ENCODE results near the gene KRTAP10-6. TPM values are rescaled to one million over a fixed set of nuclear protein-coding genes. Genes with fewer than 3 reads are reported as not detected.
"Not testable (repeated sequence)": the region's sequence is repeated elsewhere in the genome, so short reads cannot be mapped to it uniquely, and the experiment has no call there.

KRTAP10-6 gene
- not detected for total RNA-seq
- long read RNA-seq, result 0 reads

- no peak for ATAC-seq
Measured at GRCh38 chr21:44592446-44593311, at the start of gene KRTAP10-6. TSS of gene KRTAP10-6 (minus strand) at chr21:44592505. CDS start at chr21:44592484, 21 bp downstream.

GRCh38 chr21:44640761-44641160 lies 48.5 kb upstream of the KRTAP10-6 start:
- intact Hi-C loops (cut with DNase I, micrococcal nuclease), result no loop called here
- ATAC-seq, result no peak
- no peak for DNase-seq

More at GRCh38 chr21:44592446-44593311, at the start of gene KRTAP10-6:
- intact Hi-C loops (cut with DNase I, micrococcal nuclease), result no loop called here
- no peak for DNase-seq

- no peak for ATAC-seq
- intact Hi-C loops (cut with DNase I, micrococcal nuclease), result no loop called here
- DNase-seq, result no peak
Measured at GRCh38 chr21:44639331-44639655, 47.0 kb upstream of the KRTAP10-6 start.

- not testable (repeated sequence) for DNase-seq, ATAC-seq
Measured at GRCh38 chr21:44638506-44639330, 46.4 kb upstream of the KRTAP10-6 start.

GRCh38 chr21:44637851-44638348 lies 45.6 kb upstream of the KRTAP10-6 start:
- intact Hi-C loops (cut with DNase I, micrococcal nuclease); DNase-seq; ATAC-seq: not testable (repeated sequence)

More at GRCh38 chr21:44638506-44639330, 46.4 kb upstream of the KRTAP10-6 start:
- intact Hi-C loops (cut with DNase I, micrococcal nuclease), result not testable (repeated sequence)

GRCh38 chr21:44637018-44637850 lies 44.9 kb upstream of the KRTAP10-6 start, which contains the start of gene KRTAP10-10:
TSS of gene KRTAP10-10 (plus strand) at chr21:44637356. CDS start at chr21:44637418, 62 bp downstream.
- ATAC-seq, result no peak

GRCh38 chr21:44636209-44637017 lies 44.1 kb upstream of the KRTAP10-6 start:
- no peak for DNase-seq
- ATAC-seq, result no peak
- intact Hi-C loops (cut with DNase I, micrococcal nuclease), result no loop called here

More at GRCh38 chr21:44637018-44637850, 44.9 kb upstream of the KRTAP10-6 start, which contains the start of gene KRTAP10-10:
- DNase-seq, result no peak
- intact Hi-C loops (cut with DNase I, micrococcal nuclease), result no loop called here

GRCh38 chr21:44632067-44632466 lies 39.8 kb upstream of the KRTAP10-6 start:
- intact Hi-C loops (cut with DNase I, micrococcal nuclease), result no loop called here

GRCh38 chr21:44630440-44630839 lies 38.1 kb upstream of the KRTAP10-6 start:
- intact Hi-C loops (cut with DNase I, micrococcal nuclease), result no loop called here
- no peak for DNase-seq

More at GRCh38 chr21:44632067-44632466, 39.8 kb upstream of the KRTAP10-6 start:
- DNase-seq, result no peak
- ATAC-seq, result no peak

GRCh38 chr21:44628707-44629391 lies 36.5 kb upstream of the KRTAP10-6 start:
- no peak for ATAC-seq
- intact Hi-C loops (cut with DNase I, micrococcal nuclease), result no loop called here
- no peak for DNase-seq

More at GRCh38 chr21:44630440-44630839, 38.1 kb upstream of the KRTAP10-6 start:
- ATAC-seq, result no peak

- ATAC-seq; intact Hi-C loops (cut with DNase I, micrococcal nuclease); DNase-seq: not testable (repeated sequence)
Measured at GRCh38 chr21:44627831-44628233, 35.5 kb upstream of the KRTAP10-6 start.

- ATAC-seq; intact Hi-C loops (cut with DNase I, micrococcal nuclease): not testable (repeated sequence)
Measured at GRCh38 chr21:44627181-44627822, 35.0 kb upstream of the KRTAP10-6 start.

GRCh38 chr21:44626673-44627143 lies 34.4 kb upstream of the KRTAP10-6 start, which contains the start of gene KRTAP10-9:
TSS of gene KRTAP10-9 (plus strand) at chr21:44627093. CDS start at chr21:44627172, 79 bp downstream.
- DNase-seq (no peak), ATAC-seq (no peak)
- intact Hi-C loops (cut with DNase I, micrococcal nuclease), result no loop called here

More at GRCh38 chr21:44627181-44627822, 35.0 kb upstream of the KRTAP10-6 start:
- DNase-seq, result not testable (repeated sequence)

GRCh38 chr21:44626262-44626661 lies 34.0 kb upstream of the KRTAP10-6 start:
- intact Hi-C loops (cut with DNase I, micrococcal nuclease), result no loop called here
- no peak for ATAC-seq
- no peak for DNase-seq

- ATAC-seq, result no peak
- intact Hi-C loops (cut with DNase I, micrococcal nuclease), result no loop called here
- DNase-seq, result no peak
Measured at GRCh38 chr21:44625756-44626155, 33.5 kb upstream of the KRTAP10-6 start.

GRCh38 chr21:44623575-44623974 lies 31.3 kb upstream of the KRTAP10-6 start:
- intact Hi-C loops (cut with DNase I, micrococcal nuclease), result no loop called here
- ATAC-seq, result no peak
- no peak for DNase-seq

Measured in left colon (tissue), 2 donors.